Adrenal gland (tissue), 5 donors: ENCODE data around the gene CALN1.

Experiments used
- POLR2A ChIP-seq, 2 donors: fragments of 450-650 bp; IDR thresholded peaks; one replicate each; pipeline ENCODE4 v1.6.1; 2017; ENCODE audit warnings: antibody characterized with exemption in 2 of 2, mild to moderate bottlenecking in 2 of 2, moderate library complexity in 1 of 2
- TF ChIP-seq, protein P1 (sequence below), 6 experiments: fragments of 450-650 bp in 4 of 6; fragments of 200-600 bp in 2 of 6; sonication (generic) in 1 of 6; IDR thresholded peaks; 1 replicate in 5 of 6; 2 replicates in 1 of 6; pipeline versions ENCODE4 v1.5.1 to v1.8.0; 2016 to 2021; ENCODE audit warnings: antibody characterized with exemption in 6 of 6, mild to moderate bottlenecking in 2 of 6, moderate library complexity in 1 of 6
- donor health status: DM: no; HTN: no; CAD: no.

DNA sequence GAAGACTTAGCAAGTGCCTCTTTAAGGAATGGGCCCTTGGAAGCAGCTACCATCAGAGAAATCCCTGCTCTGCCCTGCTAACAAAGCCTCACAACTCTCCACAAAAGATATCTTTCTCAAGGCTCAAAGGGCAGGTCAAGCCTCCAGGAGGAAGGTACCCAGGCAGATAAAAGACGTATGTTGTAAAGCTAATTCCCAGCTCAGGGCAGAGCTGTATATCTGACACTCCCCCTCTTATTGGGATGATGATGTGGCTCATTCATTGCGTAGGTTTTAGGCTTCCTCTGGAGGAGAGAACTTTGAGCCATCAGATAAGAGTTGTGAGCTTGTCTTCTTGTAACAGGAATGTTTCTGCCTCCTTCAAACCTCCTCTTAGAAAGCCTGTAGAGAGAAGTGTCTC, 145.4 kb downstream of the CALN1 start:
- TF ChIP-seq, protein P1, sequence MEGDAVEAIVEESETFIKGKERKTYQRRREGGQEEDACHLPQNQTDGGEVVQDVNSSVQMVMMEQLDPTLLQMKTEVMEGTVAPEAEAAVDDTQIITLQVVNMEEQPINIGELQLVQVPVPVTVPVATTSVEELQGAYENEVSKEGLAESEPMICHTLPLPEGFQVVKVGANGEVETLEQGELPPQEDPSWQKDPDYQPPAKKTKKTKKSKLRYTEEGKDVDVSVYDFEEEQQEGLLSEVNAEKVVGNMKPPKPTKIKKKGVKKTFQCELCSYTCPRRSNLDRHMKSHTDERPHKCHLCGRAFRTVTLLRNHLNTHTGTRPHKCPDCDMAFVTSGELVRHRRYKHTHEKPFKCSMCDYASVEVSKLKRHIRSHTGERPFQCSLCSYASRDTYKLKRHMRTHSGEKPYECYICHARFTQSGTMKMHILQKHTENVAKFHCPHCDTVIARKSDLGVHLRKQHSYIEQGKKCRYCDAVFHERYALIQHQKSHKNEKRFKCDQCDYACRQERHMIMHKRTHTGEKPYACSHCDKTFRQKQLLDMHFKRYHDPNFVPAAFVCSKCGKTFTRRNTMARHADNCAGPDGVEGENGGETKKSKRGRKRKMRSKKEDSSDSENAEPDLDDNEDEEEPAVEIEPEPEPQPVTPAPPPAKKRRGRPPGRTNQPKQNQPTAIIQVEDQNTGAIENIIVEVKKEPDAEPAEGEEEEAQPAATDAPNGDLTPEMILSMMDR (IDR thresholded peaks at IDR 0.05): no peak
- no peak for TF ChIP-seq POLR2A (IDR thresholded peaks at IDR 0.05)
